HAP-1 (cell line): ENCODE measurements around the gene CKAP4.

Experiments
- DNase-seq, 2 experiments: peaks; one replicate each; pipeline ENCODE4 v3.0.0-alpha.2; 2016 to 2020; ENCODE audit warnings: low spot score in 2 of 2
- H3K27me3 ChIP-seq: fragments of 250-450 bp; sonication (Bioruptor Pico); 2 replicates; pipeline ENCODE4 v1.5.1; 2020; ENCODE audit warnings: low read depth, mild to moderate bottlenecking, moderate library complexity
- H3K36me3 ChIP-seq: fragments of 250-450 bp; sonication (Bioruptor Pico); replicated peaks from 2 replicates; pipeline ENCODE4 v1.5.1; 2020; ENCODE audit warnings: mild to moderate bottlenecking
- H3K4me1 ChIP-seq: fragments of 250-450 bp; sonication (Bioruptor Pico); 2 replicates; pipeline ENCODE4 v1.5.1; 2020; ENCODE audit warnings: mild to moderate bottlenecking
- H3K4me3 ChIP-seq: fragments of 250-450 bp; sonication (Bioruptor Pico); 2 replicates; pipeline ENCODE4 v1.5.1; 2020; ENCODE audit warnings: mild to moderate bottlenecking, moderate library complexity
- H3K9me3 ChIP-seq: fragments of 250-450 bp; sonication (Bioruptor Pico); 2 replicates; pipeline ENCODE4 v1.5.1; 2020; ENCODE audit warnings: mild to moderate bottlenecking, moderate library complexity
- in situ Hi-C: fragments of 300-500 bp; cut with MboI; formaldehyde crosslinking; loops from 3 replicates; pipeline ENCODE4 v1.14.3; 2020; ENCODE audit warnings: low sequenced_read_pairs, inconsistent platforms, mixed read lengths

CKAP4 gene

DNA sequence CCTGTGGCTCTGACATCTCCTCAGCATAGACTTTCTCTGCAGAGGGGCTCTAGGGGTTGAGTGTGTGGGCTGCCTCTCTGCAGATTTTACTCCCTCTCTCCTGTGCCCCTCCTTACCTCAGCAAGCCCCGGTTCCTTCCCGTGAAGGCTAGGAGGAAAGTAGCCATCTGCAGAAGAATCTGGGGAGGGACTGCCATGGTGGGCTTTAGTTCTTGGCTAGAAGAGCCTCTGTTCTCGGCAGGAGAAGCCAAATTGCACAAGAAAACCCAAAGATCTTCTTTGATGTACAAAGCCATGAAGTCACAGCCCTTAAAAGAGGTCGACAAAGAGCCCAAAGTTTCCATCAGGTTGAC is 23.5 kb downstream of the CKAP4 start:
- H3K27me3 ChIP-seq, result no peaks in the 10 kb centered on the region
- no peaks in the 10 kb centered on the region for H3K9me3 ChIP-seq
- in situ Hi-C loops, result loop anchor here (10.0 kb wide), 1 partner anchor 800 kb away; no protein-coding TSS in a partner anchor
- H3K4me3 ChIP-seq, result no peak overlapping the region
- H3K36me3 ChIP-seq, result no peaks in the 10 kb centered on the region
- peaks cover 5% of the 10 kb centered on the region for H3K4me1 ChIP-seq
- no peak for DNase-seq

GRCh38 chr12:106223485-106224354 is 24.1 kb downstream of the CKAP4 start:
- Histone ChIP-seq H3K4me3 (no peak overlapping the region), H3K36me3 (no peaks in the 10 kb centered on the region), H3K4me1 (peaks cover 5% of the 10 kb centered on the region), H3K9me3 (peaks cover 1% of the 10 kb centered on the region), H3K27me3 (no peaks in the 10 kb centered on the region)
- in situ Hi-C loops, result loop anchor here (10.0 kb wide), 1 partner anchor 799 kb away; no protein-coding TSS in a partner anchor
- peak; percentile 61 to 83 for DNase-seq

GRCh38 chr12:106220536-106220935 is 27.3 kb downstream of the CKAP4 start:
- peaks cover 7% of the 10 kb centered on the region for H3K9me3 ChIP-seq
- in situ Hi-C loops, result loop anchor here (10.0 kb wide), 1 partner anchor 796 kb away; no protein-coding TSS in a partner anchor

GRCh38 chr12:106219043-106219442 is 28.8 kb downstream of the CKAP4 start:
- Histone ChIP-seq H3K4me3 (no peak overlapping the region), H3K4me1 (peaks cover 5% of the 10 kb centered on the region), H3K36me3 (no peaks in the 10 kb centered on the region), H3K9me3 (peaks cover 7% of the 10 kb centered on the region), H3K27me3 (no peaks in the 10 kb centered on the region)
- in situ Hi-C loops, result no loop called here
- DNase-seq, result no peak

More at GRCh38 chr12:106220536-106220935, 27.3 kb downstream of the CKAP4 start:
- Histone ChIP-seq H3K36me3 (no peaks in the 10 kb centered on the region), H3K27me3 (no peaks in the 10 kb centered on the region), H3K4me1 (peaks cover 5% of the 10 kb centered on the region), H3K4me3 (no peak overlapping the region)
- no peak for DNase-seq

DNA sequence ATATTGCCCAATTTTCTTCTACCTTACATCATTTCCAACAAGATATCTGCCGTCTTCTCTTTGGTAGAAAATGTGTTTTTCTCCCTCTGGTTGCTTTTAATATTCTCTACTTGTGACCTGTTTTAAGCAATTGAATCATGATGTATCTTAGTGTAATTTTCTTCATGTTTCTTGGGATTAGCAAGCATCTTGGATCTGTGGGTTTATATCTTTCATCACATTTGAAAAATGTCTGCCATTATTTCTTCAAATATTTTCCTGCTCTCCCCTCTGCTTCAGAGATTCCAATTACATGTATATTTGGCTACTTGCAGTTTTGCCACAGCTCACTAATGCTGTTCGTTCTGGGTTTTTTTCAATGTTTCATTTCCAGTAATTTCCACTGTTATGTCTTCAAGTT is 30.1 kb downstream of the CKAP4 start:
- Histone ChIP-seq H3K4me3 (no peak overlapping the region), H3K9me3 (peaks cover 7% of the 10 kb centered on the region), H3K27me3 (no peaks in the 10 kb centered on the region), H3K36me3 (no peaks in the 10 kb centered on the region), H3K4me1 (no peaks in the 10 kb centered on the region)
- no peak for DNase-seq
- in situ Hi-C loops, result no loop called here

GRCh38 chr12:106214571-106214970 is 33.2 kb downstream of the CKAP4 start:
- in situ Hi-C loops, result no loop called here
- H3K36me3 ChIP-seq, result no peaks in the 10 kb centered on the region
- no peaks in the 10 kb centered on the region for H3K4me1 ChIP-seq
- no peak overlapping the region for H3K4me3 ChIP-seq
- DNase-seq, result no peak
- peaks cover 7% of the 10 kb centered on the region for H3K9me3 ChIP-seq
- peaks cover 20% of the 10 kb centered on the region for H3K27me3 ChIP-seq

DNA sequence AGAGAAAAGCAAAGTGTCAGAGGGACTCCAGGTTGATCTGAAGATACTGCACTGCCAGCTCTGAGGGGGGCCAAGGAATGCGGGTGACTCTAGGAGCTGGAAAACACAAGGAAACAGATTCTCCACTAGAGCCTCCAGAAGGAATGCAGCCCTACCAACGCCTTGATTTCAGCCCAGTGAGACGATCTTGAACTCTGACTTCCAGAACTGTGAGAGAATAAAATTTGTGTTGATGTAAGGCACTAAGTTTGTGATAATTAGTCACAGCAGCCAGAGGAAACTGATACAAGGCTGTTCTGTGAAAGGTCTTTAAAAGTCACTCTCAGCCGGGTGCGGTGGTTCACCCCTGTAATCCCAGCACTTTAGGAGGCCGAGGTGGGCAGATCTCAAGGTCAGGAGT is 34.2 kb downstream of the CKAP4 start:
- H3K4me3 ChIP-seq, result no peak overlapping the region

DNA sequence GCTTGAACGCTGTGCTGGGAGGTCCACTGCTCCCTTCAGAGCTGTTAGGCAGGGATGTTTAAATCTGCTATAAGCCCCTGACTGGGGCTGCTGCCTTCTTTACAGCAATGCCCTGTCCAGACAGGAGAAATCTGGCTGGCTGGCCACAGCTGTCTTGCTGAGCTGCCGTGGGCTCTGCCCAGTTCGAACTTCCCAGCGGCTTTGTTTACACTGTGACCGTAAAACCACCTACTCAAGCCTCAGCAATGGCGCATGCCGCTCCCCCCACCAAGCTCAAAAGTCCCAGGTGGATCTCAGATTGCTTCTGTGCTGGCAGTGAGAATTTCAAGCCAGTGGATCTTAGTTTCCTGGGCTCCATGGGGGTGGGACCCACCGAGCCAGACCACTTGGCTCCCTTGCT is 35.8 kb downstream of the CKAP4 start:
- H3K27me3 ChIP-seq, result peaks cover 20% of the 10 kb centered on the region
- no peak overlapping the region for H3K4me3 ChIP-seq
- in situ Hi-C loops, result no loop called here
- no peaks in the 10 kb centered on the region for H3K4me1 ChIP-seq
- H3K36me3 ChIP-seq, result no peaks in the 10 kb centered on the region
- DNase-seq, result no peak
- no peaks in the 10 kb centered on the region for H3K9me3 ChIP-seq

More for the DNA sequence above, 34.2 kb downstream of the CKAP4 start:
- H3K4me1 ChIP-seq, result no peaks in the 10 kb centered on the region
- in situ Hi-C loops, result no loop called here
- no peaks in the 10 kb centered on the region for H3K36me3 ChIP-seq
- H3K9me3 ChIP-seq, result peaks cover 5% of the 10 kb centered on the region
- H3K27me3 ChIP-seq, result peaks cover 20% of the 10 kb centered on the region
- DNase-seq, result no peak

DNA sequence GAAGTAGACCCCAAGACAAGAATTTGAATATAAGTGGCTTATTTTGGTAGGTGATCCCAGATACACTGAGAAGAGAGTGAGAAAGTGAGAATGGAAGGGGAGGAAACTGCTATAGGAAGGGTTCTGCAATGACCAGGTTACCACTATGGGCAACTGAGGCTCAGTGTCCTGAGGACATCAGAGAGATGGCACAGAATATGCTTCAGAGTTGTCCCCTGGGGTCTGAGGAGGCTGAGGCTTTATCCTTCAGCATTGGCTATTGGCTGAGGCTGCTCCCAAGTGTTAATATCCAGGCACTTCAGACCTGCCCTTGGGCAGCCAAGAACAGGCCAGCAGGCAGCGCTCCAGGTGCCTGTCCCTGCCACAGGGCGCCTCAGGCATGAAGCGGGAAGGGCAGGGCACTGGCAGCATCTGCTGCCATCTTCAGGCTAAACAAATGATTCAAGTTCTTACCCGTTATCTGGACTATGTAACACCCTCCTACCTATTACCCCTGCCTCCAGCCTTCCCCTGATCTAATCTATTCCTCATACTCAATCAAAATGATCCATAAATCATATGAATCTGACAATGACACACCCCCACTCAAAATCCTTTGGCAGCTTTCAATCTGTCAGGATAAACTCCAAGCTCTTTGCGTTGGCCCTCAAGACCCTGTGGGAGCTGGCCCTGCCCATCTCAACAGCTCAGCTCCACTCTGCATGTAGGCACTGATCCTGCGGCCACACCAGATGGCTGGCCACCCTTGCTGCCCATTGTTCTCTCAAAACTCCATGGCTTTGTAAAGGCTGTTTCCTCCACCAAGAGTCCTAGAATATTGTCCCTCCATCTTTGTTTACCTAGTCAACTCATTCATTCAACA is 42.4 kb downstream of the CKAP4 start:
- DNase-seq, result no peak
- Histone ChIP-seq H3K4me1 (no peaks in the 10 kb centered on the region), H3K4me3 (no peak overlapping the region), H3K36me3 (no peaks in the 10 kb centered on the region), H3K9me3 (peaks cover 7% of the 10 kb centered on the region; the same call in 1 of the 2 replicates), H3K27me3 (peaks cover 6% of the 10 kb centered on the region)
- in situ Hi-C loops, result no loop called here

GRCh38 chr12:106204312-106204711 is 43.5 kb downstream of the CKAP4 start:
- DNase-seq, result no peak
- in situ Hi-C loops, result no loop called here
- no peaks in the 10 kb centered on the region for H3K36me3 ChIP-seq
- H3K4me3 ChIP-seq, result no peak overlapping the region
- no peaks in the 10 kb centered on the region for H3K4me1 ChIP-seq
- H3K9me3 ChIP-seq, result peaks cover 7% of the 10 kb centered on the region; the same call in 1 of the 2 replicates
- no peaks in the 10 kb centered on the region for H3K27me3 ChIP-seq

DNA sequence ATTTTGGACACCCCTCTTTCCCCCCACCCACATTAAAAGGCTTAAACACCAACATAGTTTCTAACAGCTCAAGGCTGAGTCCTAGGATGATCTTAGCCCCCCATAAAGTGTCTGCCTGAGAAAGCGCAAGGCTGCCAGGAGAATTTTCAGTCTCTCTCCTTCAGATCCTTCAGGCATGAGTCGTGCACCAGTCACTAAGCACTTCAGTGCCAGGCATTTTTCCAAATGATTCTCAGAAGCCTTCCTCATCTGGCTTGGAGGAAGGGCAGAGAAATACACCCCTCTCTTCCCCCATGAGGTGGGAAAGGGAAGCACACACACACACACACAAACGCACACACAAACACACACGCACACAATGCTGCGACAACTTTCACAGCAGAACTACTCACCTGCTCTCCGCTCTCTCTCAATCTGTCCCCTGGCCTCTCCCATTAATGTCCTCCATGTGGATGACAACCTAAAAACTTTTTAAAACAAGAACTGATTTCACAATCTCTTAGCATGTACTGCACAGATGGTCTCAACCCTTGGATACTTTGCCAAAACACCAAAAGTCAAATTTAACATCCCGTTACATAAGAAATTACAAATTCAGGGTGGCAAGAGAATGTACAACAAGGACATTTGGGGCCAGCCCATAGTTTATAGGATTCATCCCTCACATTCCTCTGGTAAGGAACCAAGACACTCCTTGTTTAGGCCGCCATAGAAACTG is 49.8 kb downstream of the CKAP4 start:
- no peaks in the 10 kb centered on the region for H3K36me3 ChIP-seq
- H3K4me1 ChIP-seq, result no peaks in the 10 kb centered on the region
- in situ Hi-C loops, result no loop called here
- peaks cover 6% of the 10 kb centered on the region; the same call in 1 of the 2 replicates for H3K9me3 ChIP-seq
- no peak overlapping the region for H3K4me3 ChIP-seq
- no peak for DNase-seq
- H3K27me3 ChIP-seq, result no peaks in the 10 kb centered on the region

- Histone ChIP-seq H3K4me3 (no peak overlapping the region), H3K4me1 (no peaks in the 10 kb centered on the region), H3K27me3 (no peaks in the 10 kb centered on the region), H3K36me3 (no peaks in the 10 kb centered on the region), H3K9me3 (no peaks in the 10 kb centered on the region)
- in situ Hi-C loops, result no loop called here
- DNase-seq, result no peak
These were observed 52.2 kb downstream of the CKAP4 start for GRCh38 chr12:106195621-106196027.

- in situ Hi-C loops, result no loop called here
- DNase-seq, result no peak
- H3K36me3 ChIP-seq, result no peaks in the 10 kb centered on the region
- no peak overlapping the region for H3K4me3 ChIP-seq
- no peaks in the 10 kb centered on the region for H3K9me3 ChIP-seq
- H3K4me1 ChIP-seq, result no peaks in the 10 kb centered on the region
- no peaks in the 10 kb centered on the region for H3K27me3 ChIP-seq
These were observed 53.5 kb downstream of the CKAP4 start for GRCh38 chr12:106194351-106194750.
